ENCODE measurements around the gene GTF2B. TPM values are rescaled to one million over a fixed set of nuclear protein-coding genes. Genes with fewer than 3 reads are reported as not detected.

GTF2B gene
- total and polyA plus RNA-seq, 2 experiments from 2014 or later: 19.8 to 19.9 TPM

DNA sequence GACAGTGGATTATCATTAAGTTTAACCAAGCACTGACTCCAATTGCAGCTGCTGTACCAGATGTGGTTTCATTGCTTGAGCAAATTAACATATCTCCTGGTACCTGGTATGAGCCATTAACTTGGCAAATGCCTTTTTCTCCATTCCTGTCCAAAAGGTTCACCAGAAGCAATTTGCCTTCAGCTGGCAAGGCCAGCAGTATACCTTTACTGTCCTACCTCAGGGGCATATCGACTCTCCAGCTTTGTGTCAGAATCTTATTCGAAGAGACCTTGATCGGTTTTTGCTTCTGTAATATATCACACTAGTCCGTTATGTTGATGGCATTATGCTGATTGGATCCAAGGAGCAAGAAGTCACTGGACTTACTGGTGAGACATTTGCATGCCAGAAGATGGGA is 9.5 kb upstream of the GTF2B start:
- no peaks in the 10 kb centered on the region for H3K9me3 Mint-ChIP-seq
- Histone ChIP-seq H3K4me1 (ENCODE audit: insufficient read depth) (no peaks in the 10 kb centered on the region), H2AFZ (no peak overlapping the region), H3K36me3 (ENCODE audit: insufficient read depth) (no peaks in the 10 kb centered on the region), H3F3A (replicated peaks; ENCODE audit: low read depth) (no peaks in the 10 kb centered on the region), H3K4me2 (no peak overlapping the region), H4K20me1 (replicated peaks; ENCODE audit: insufficient read depth) (no peaks in the 10 kb centered on the region), H3K9me2 (ENCODE audit: insufficient read depth) (no peaks in the 10 kb centered on the region), H3K4me3 (no peak overlapping the region), H3K27me3 (ENCODE audit: insufficient read depth) (no peaks in the 10 kb centered on the region), H3K79me2 (replicated peaks; ENCODE audit: insufficient read depth) (no peaks in the 10 kb centered on the region), H3K27ac (ENCODE audit: low read depth) (no peak overlapping the region)
- TF ChIP-seq ZNF331 (CRISPR knock-in tag; IDR thresholded peaks at IDR 0.05; ENCODE audit: low read depth) (no peak), EZH2 (IDR thresholded peaks at IDR 0.05; ENCODE audit: low read depth, unreplicated experiment) (no peak), NANOG (IDR thresholded peaks at IDR 0.05; ENCODE audit: borderline replicate concordance) (no peak), POLR2AphosphoS5 (IDR thresholded peaks at IDR 0.05; ENCODE audit: low read depth) (no peak), CREB1 (CRISPR knock-in tag; IDR thresholded peaks at IDR 0.05; ENCODE audit: low read depth) (no peak), JUNB (IDR thresholded peaks at IDR 0.05; ENCODE audit: unreplicated experiment) (no peak), EZH2phosphoT487 (IDR thresholded peaks at IDR 0.05; ENCODE audit: unreplicated experiment) (no peak), STAT1 (IDR thresholded peaks at IDR 0.05; ENCODE audit: unreplicated experiment) (no peak)
- TF ChIP-seq, protein P1, sequence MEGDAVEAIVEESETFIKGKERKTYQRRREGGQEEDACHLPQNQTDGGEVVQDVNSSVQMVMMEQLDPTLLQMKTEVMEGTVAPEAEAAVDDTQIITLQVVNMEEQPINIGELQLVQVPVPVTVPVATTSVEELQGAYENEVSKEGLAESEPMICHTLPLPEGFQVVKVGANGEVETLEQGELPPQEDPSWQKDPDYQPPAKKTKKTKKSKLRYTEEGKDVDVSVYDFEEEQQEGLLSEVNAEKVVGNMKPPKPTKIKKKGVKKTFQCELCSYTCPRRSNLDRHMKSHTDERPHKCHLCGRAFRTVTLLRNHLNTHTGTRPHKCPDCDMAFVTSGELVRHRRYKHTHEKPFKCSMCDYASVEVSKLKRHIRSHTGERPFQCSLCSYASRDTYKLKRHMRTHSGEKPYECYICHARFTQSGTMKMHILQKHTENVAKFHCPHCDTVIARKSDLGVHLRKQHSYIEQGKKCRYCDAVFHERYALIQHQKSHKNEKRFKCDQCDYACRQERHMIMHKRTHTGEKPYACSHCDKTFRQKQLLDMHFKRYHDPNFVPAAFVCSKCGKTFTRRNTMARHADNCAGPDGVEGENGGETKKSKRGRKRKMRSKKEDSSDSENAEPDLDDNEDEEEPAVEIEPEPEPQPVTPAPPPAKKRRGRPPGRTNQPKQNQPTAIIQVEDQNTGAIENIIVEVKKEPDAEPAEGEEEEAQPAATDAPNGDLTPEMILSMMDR (conservative IDR thresholded peaks at IDR 0.05; ENCODE audit: low read depth in 2 of 2): no peak
- TF ChIP-seq, protein P2, sequence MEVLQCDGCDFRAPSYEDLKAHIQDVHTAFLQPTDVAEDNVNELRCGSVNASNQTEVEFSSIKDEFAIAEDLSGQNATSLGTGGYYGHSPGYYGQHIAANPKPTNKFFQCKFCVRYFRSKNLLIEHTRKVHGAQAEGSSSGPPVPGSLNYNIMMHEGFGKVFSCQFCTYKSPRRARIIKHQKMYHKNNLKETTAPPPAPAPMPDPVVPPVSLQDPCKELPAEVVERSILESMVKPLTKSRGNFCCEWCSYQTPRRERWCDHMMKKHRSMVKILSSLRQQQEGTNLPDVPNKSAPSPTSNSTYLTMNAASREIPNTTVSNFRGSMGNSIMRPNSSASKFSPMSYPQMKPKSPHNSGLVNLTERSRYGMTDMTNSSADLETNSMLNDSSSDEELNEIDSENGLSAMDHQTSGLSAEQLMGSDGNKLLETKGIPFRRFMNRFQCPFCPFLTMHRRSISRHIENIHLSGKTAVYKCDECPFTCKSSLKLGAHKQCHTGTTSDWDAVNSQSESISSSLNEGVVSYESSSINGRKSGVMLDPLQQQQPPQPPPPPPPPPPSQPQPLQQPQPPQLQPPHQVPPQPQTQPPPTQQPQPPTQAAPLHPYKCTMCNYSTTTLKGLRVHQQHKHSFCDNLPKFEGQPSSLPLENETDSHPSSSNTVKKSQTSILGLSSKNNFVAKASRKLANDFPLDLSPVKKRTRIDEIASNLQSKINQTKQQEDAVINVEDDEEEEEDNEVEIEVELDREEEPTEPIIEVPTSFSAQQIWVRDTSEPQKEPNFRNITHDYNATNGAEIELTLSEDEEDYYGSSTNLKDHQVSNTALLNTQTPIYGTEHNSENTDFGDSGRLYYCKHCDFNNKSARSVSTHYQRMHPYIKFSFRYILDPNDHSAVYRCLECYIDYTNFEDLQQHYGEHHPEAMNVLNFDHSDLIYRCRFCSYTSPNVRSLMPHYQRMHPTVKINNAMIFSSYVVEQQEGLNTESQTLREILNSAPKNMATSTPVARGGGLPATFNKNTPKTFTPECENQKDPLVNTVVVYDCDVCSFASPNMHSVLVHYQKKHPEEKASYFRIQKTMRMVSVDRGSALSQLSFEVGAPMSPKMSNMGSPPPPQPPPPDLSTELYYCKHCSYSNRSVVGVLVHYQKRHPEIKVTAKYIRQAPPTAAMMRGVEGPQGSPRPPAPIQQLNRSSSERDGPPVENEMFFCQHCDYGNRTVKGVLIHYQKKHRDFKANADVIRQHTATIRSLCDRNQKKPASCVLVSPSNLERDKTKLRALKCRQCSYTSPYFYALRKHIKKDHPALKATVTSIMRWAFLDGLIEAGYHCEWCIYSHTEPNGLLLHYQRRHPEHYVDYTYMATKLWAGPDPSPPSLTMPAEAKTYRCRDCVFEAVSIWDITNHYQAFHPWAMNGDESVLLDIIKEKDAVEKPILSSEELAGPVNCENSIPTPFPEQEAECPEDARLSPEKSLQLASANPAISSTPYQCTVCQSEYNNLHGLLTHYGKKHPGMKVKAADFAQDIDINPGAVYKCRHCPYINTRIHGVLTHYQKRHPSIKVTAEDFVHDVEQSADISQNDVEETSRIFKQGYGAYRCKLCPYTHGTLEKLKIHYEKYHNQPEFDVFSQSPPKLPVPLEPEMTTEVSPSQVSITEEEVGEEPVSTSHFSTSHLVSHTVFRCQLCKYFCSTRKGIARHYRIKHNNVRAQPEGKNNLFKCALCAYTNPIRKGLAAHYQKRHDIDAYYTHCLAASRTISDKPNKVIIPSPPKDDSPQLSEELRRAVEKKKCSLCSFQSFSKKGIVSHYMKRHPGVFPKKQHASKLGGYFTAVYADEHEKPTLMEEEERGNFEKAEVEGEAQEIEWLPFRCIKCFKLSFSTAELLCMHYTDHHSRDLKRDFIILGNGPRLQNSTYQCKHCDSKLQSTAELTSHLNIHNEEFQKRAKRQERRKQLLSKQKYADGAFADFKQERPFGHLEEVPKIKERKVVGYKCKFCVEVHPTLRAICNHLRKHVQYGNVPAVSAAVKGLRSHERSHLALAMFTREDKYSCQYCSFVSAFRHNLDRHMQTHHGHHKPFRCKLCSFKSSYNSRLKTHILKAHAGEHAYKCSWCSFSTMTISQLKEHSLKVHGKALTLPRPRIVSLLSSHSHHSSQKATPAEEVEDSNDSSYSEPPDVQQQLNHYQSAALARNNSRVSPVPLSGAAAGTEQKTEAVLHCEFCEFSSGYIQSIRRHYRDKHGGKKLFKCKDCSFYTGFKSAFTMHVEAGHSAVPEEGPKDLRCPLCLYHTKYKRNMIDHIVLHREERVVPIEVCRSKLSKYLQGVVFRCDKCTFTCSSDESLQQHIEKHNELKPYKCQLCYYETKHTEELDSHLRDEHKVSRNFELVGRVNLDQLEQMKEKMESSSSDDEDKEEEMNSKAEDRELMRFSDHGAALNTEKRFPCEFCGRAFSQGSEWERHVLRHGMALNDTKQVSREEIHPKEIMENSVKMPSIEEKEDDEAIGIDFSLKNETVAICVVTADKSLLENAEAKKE (CRISPR knock-in tag; IDR thresholded peaks at IDR 0.05): no peak
- TF ChIP-seq, protein P3, sequence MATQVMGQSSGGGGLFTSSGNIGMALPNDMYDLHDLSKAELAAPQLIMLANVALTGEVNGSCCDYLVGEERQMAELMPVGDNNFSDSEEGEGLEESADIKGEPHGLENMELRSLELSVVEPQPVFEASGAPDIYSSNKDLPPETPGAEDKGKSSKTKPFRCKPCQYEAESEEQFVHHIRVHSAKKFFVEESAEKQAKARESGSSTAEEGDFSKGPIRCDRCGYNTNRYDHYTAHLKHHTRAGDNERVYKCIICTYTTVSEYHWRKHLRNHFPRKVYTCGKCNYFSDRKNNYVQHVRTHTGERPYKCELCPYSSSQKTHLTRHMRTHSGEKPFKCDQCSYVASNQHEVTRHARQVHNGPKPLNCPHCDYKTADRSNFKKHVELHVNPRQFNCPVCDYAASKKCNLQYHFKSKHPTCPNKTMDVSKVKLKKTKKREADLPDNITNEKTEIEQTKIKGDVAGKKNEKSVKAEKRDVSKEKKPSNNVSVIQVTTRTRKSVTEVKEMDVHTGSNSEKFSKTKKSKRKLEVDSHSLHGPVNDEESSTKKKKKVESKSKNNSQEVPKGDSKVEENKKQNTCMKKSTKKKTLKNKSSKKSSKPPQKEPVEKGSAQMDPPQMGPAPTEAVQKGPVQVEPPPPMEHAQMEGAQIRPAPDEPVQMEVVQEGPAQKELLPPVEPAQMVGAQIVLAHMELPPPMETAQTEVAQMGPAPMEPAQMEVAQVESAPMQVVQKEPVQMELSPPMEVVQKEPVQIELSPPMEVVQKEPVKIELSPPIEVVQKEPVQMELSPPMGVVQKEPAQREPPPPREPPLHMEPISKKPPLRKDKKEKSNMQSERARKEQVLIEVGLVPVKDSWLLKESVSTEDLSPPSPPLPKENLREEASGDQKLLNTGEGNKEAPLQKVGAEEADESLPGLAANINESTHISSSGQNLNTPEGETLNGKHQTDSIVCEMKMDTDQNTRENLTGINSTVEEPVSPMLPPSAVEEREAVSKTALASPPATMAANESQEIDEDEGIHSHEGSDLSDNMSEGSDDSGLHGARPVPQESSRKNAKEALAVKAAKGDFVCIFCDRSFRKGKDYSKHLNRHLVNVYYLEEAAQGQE (IDR thresholded peaks at IDR 0.05; ENCODE audit: unreplicated experiment): no peak
- DNase-seq (ENCODE audit: low spot score): no peak
- no peak overlapping the region for H3K27ac Mint-ChIP-seq
- no peak overlapping the region for H3K4me3 Mint-ChIP-seq
- no peaks in the 10 kb centered on the region for H3K36me3 Mint-ChIP-seq (ENCODE audit: low read depth)
- H3K4me1 Mint-ChIP-seq: no peaks in the 10 kb centered on the region
- peaks cover 2% of the 10 kb centered on the region for H3K27me3 Mint-ChIP-seq (ENCODE audit: insufficient read depth, low read depth, poor library complexity)
- no peak for ATAC-seq
